ENCODE data around the gene SMAGP.

The SMAGP gene

DNA sequence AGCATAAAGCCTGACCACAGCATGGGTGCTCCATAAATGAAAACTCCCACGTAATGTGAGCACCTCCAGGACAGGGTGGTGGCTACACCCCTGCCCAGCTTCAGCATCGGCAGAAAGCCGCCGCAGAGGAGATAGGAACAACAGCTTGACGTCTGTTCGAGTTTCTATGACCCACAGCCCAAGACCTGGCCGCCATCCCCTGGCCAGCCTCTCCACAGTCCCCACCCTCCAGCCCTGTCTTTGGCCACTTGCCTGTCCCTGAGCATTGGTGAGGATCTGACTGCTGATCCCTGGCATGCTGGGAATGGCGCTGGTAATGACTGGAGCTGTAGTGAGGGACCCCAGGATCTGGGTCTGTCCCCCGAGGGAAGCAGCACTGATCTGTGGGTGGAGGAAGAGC lies 73.7 kb downstream of the SMAGP start:
- DNase-seq (ENCODE audit: low read depth) = no peak

DNA sequence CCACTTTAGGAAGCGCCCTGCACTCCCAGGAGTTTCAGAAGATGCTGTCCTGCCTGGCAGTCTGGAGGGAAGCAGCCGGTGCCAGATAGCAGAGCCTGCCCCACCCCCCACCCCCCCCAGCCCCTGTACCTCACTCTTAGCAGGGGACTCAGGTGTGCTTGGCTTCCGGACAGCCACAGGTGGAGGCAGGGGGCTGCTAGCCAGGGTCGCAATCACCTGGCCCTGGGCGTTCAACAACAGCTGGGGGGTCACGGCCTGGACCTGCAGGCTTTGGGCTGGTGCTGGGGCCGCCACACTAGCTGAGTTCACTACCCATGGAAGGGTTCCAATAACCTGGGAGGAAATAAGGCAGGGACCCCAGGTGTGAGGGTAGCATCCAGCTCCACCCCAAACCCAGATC lies 74.4 kb downstream of the SMAGP start:
- DNase-seq (ENCODE audit: low read depth) = no peak
